ENCODE data around the gene DCK. TPM values are rescaled to one million over a fixed set of nuclear protein-coding genes. Genes with fewer than 3 reads are reported as not detected.
A peak's percentile ranks its signal among the peaks of the same experiment; 100 is the strongest.

Gene DCK
- total and polyA plus RNA-seq, 2 of the 4 experiments (the other 2 are of a cell fraction) = 7.0 to 8.9 TPM

DNA sequence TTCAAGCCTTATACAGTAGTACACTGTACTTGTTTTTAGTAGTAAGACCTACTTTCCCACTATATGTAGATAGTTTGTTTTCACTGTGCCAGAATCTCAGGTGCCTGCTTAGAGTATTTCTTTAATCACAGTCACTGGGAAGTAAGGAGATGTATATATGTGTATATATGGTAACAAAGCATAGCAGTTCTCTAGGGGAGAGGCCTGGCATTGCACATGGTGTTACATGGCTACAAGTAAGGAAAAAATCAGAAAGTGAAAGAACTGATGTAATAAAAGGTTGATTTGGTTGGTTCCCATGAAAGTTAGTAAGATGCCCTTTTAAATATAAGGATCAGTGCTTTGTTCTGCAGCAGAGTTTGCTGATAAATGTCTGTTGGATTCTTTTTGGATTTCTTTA lies 9.3 kb upstream of the DCK start:
- H2AK9ac ChIP-seq (replicated peaks; ENCODE audit: low read depth, low read length, poor library complexity) = no peak overlapping the region
- no peak overlapping the region for H2BK5ac ChIP-seq (ENCODE audit: low read depth, low read length, poor library complexity, severe bottlenecking)
- no peak for ATAC-seq (ENCODE audit: low read depth)
- H4K5ac ChIP-seq (ENCODE audit: low read depth, low read length) = no peak overlapping the region
- TF ChIP-seq USF2 (IDR thresholded peaks at IDR 0.05; ENCODE audit: low read depth, low read length) (no peak), MAFK (IDR thresholded peaks at IDR 0.05; ENCODE audit: low read depth, low read length) (no peak), CEBPB (IDR thresholded peaks at IDR 0.05; ENCODE audit: low read depth, low read length) (no peak), BHLHE40 (IDR thresholded peaks at IDR 0.05; ENCODE audit: low read depth, low read length) (no peak), MAZ (IDR thresholded peaks at IDR 0.05; ENCODE audit: borderline replicate concordance, low read depth, low read length) (no peak), POLR2A (IDR thresholded peaks at IDR 0.05; ENCODE audit: low read depth, low read length) (no peak)
- TSS peak; percentile 18 for BruUV-seq (replicated peaks)
- H3K36me3 ChIP-seq (ENCODE audit: control insufficient read depth, insufficient read depth, low read length) = peaks cover 1% of the 10 kb centered on the region; the same call in 1 of the 2 replicates
- H2BK120ac ChIP-seq (ENCODE audit: low read depth, low read length) = no peak overlapping the region
- no peak overlapping the region for H2AFZ ChIP-seq (replicated peaks; ENCODE audit: low read length, poor library complexity)
- H4K91ac ChIP-seq (ENCODE audit: insufficient read depth, low read depth, low read length) = no peak overlapping the region
- H3K4me1 ChIP-seq (ENCODE audit: control insufficient read depth, insufficient read depth, low read length) = no peaks in the 10 kb centered on the region
- H3K9me1 ChIP-seq (ENCODE audit: insufficient read depth, low read length) = no peaks in the 10 kb centered on the region
- H3K27me3 ChIP-seq (ENCODE audit: control insufficient read depth, insufficient read depth, low read length) = no peaks in the 10 kb centered on the region
- no peak overlapping the region for H3K14ac ChIP-seq (replicated peaks; ENCODE audit: low read depth, low read length)
- dilution Hi-C loops (cut with HindIII; ENCODE audit: low sequenced_read_pairs, unreplicated experiment) (no loop called here), in situ Hi-C loops (cut with MboI; ENCODE audit: low sequenced_read_pairs) (no loop called here), intact Hi-C loops (cut with micrococcal nuclease) (no loop called here)
- H3K27ac ChIP-seq (ENCODE audit: insufficient read depth, low read length) = no peak overlapping the region
- no peaks in the 10 kb centered on the region for H3K9me3 ChIP-seq (ENCODE audit: control insufficient read depth, insufficient read depth, low read length)
- no peak overlapping the region for H3K9ac ChIP-seq (ENCODE audit: low read depth, low read length)
- CTCF ChIA-PET = no interaction called here
- H4K20me1 ChIP-seq (ENCODE audit: insufficient read depth, low read length) = no peaks in the 10 kb centered on the region
- H2AK5ac ChIP-seq (ENCODE audit: low read depth, low read length) = no peak overlapping the region
- no peak overlapping the region for H3K23ac ChIP-seq (ENCODE audit: low read depth, low read length)
- POLR2A ChIA-PET (ENCODE audit: unreplicated experiment) = no interaction called here
- H3K4ac ChIP-seq (ENCODE audit: low read depth, low read length) = no peak overlapping the region
- H3K4me3 ChIP-seq (ENCODE audit: insufficient read depth, low read depth, low read length) = no peak overlapping the region
- no peaks in the 10 kb centered on the region; a peak in 1 of 4 replicates for H3K79me1 ChIP-seq (ENCODE audit: low read depth in 1 of 2, low read length in 2 of 2)
- H3K4me2 ChIP-seq (ENCODE audit: low read depth, low read length) = no peak overlapping the region
- H3K56ac ChIP-seq (ENCODE audit: extremely low read depth, insufficient read depth, low read length) = no peak overlapping the region
- no peak for DNase-seq
- no peak overlapping the region for H2BK15ac ChIP-seq (ENCODE audit: low read depth, low read length)
- no peak overlapping the region for H3K18ac ChIP-seq (ENCODE audit: low read depth, low read length)
- H2BK20ac ChIP-seq (ENCODE audit: low read depth, low read length) = no peak overlapping the region
- H4K8ac ChIP-seq (ENCODE audit: low read depth in 2 of 2, low read length in 2 of 2) = no peak overlapping the region
